ENCODE measurements around the gene ACYP1.

The ACYP1 gene

DNA sequence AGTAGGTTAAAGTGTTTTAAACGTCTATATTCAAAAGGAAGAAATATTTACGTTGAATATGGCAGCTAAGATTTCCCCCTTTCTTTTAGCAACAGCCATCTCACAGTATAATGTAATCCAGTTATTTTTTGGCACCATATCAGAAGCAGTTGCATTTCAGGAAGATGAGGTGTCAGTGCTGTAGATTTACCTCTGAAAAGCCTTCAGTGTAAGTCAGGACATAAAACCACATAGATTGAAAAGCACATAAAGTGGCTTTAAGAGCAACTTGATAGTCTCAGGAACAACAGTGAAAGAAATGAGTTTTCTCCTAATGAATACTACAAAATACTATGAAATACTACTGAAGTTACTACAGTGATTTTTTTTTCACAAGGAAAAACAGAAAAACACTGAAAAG lies 19.5 kb downstream of the ACYP1 start:
- no peak for DNase-seq
- intact Hi-C loops (cut with DNase I), result no loop called here

DNA sequence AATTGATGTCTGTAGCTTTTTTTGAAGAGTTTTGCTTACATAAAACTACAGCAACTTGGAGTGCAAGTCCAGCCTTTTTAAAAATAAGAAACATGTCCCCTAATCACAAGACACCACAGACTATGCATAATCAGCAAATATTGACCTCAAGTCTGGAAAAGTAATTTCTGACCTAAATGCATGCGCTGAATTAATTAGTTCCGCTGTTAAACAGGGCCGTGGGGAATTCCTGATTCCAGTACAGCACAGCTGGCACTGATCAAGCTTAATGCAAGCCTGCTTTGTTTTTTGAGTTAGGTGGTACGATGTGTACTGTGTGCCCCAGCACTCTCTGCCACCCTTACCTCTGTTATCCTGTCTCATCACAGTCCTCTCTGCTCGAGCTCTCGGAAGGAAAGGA lies 21.8 kb downstream of the ACYP1 start:
- intact Hi-C loops (cut with DNase I), result no loop called here
- DNase-seq, result no peak

DNA sequence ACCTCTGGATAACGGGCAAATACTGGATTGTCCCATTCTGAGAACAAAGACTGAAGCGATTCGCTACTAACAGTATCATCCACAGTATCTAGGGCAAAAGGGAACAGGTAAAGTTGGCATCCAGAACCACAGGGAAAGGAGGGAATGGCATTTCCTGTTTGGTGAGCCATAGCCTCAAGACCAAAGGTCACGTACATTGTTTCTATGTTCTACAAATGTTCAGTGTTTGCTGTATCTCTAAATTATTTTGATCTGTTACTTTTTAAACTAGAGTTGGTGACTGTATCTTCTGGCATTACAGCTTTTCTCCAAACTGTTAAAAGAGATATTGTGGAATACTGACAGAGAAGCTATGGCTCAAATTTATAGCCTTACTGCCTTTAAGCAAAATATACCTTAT lies 22.2 kb downstream of the ACYP1 start:
- intact Hi-C loops (cut with DNase I), result no loop called here

DNA sequence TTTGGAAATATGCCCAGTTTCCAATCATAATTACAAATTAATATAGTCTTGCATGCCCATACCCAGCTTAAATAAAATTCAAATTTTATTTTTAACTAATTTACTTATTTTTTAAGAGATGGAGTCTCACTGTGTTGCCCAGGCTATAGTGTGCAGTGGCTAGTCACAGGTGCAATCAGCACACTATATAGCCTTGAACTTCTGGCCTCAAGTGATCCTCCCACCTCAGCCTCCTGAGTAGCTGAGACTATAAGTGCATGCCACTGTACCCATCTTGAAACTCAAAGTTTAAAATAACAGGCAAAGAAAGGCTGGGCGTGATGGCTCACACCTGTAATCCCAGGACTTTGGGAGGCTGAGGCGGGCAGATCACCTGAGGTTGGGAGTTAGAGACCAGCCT lies 22.9 kb downstream of the ACYP1 start:
- no peak for DNase-seq
- intact Hi-C loops (cut with DNase I), result no loop called here

More for the DNA sequence above, 22.2 kb downstream of the ACYP1 start:
- no peak for DNase-seq

DNA sequence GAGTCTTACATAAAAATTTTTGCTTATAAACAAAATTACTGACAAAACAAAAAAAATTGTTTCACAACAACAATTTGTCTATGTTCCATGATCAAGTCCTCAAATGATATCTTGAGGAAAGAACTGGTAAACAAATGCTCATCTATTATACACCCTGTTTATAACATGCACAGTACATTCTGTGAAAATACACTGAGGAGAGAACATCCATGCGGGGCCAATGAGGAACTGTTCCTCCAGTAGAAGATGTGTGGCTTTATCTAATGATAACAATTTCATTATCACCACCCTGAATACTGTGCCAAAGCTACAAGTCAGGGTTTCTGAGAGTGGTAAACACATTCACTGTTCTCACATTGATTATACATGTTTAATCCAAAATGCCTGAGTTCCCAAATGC lies 23.3 kb downstream of the ACYP1 start:
- intact Hi-C loops (cut with DNase I), result no loop called here
- DNase-seq, result no peak

DNA sequence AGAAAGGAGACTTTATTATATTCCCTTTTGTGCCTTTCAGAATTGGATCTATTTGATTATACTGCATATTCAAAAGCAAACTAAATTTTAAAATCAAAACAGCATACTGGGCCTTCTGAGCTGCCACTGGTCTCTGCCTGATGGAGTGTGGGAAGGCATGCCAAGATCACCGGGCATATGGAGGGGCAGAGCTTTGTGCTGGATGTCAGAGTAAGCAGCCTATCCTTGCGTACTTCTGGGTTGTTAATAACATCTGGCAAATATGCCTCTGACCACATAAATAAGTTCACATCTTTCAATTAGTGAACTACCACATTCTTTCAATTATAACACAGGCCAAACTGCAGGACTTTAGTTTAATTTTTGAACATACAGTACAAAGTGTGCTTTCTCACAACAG lies 30.9 kb downstream of the ACYP1 start:
- DNase-seq, result no peak
- intact Hi-C loops (cut with DNase I), result no loop called here

DNA sequence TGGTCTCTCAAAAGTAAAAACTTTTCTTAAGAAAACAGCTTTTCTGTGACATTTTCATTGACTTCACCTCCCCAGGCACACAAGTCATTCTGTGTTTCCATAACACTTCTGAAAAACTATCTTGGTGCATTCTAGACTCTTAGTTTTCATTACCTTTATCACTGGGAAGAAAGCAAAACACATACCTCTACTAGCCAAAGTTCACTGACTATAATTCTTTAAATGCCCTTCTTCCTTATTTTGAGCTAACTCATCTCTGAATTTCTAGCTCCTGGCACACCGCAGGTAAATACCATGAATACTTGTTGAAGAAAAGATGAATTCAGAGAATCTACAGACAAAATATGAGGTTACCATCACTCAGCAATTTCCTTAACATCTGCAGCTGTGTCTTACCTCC lies 33.7 kb downstream of the ACYP1 start:
- DNase-seq, result no peak
- intact Hi-C loops (cut with DNase I), result no loop called here

DNA sequence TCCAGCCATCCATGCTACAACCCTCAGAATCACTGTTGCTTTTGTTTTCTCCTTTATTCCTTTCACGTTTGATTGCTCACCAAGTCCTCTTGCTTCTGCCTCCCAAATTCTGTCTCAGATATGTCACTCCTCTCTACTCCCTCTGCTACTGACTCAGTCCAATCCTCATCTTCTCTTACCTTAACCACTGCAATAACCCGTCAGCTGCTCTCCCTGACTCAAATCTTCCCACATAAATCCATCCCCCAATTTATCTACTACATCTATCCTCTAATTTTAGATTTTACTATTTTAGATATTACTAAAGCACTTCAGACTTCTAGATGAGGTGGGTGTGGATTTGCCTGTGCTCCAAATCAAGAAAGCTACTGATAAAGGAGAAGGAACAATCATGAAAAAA lies 37.9 kb downstream of the ACYP1 start:
- intact Hi-C loops (cut with DNase I), result no loop called here
- no peak for DNase-seq

DNA sequence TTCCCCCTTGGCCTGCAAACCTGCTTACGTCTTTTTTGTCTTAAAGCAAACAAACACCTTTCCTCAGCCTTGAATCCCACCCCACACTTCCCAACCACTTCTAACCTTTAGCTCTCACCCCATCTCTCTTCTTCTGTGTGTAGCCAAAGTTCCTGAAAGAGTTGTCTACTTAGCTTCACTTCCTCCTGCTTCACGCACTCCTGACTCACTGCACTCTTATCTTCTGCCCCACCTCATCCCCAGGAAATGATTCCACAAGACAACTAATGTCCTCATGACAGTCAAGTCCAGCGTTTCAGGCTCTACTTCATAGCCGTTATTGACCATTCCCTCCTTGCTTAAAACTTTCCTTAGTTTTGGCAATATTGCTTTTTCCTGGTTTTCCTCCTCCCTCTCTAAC lies 38.7 kb downstream of the ACYP1 start:
- intact Hi-C loops (cut with DNase I), result no loop called here
- DNase-seq, result no peak

DNA sequence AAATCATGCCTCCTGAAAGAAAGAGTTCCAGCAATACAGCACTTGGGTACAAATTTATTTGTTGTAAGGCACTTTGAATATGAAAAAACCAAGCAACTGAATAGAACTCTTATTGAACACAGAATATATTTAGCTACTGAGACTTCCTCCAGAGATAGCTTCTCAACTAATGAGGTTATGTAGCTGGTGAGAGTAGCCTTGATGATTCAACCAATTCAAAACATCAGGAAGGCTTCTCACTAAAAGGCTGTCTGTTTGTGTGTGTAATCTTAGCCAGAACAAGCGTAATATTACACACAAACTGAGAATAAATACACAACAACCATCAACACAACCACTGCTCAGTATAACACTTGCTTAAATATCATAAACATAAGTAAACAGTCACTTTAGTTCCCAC lies 40.7 kb downstream of the ACYP1 start:
- intact Hi-C loops (cut with DNase I), result no loop called here
- DNase-seq, result no peak

DNA sequence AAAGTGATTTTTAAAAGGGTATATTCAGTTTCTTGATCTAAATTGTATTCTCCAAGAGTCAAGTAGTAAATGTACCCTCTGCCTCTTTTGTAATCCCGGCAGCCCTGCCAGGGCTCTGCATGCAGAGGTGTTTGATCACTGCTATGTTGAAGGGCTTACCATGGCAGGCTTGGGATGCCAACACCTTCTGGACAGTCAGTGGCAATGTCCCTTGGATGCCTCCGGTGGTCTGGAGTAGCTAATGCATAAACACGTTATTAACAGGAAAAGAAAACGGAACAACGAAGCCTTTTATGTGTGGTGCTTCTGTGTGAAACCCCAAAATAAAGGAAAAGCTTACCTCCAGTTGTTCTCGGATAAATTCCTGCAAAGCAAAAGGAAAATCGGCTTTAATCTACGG lies 41.2 kb downstream of the ACYP1 start:
- intact Hi-C loops (cut with DNase I), result no loop called here
- DNase-seq, result no peak

DNA sequence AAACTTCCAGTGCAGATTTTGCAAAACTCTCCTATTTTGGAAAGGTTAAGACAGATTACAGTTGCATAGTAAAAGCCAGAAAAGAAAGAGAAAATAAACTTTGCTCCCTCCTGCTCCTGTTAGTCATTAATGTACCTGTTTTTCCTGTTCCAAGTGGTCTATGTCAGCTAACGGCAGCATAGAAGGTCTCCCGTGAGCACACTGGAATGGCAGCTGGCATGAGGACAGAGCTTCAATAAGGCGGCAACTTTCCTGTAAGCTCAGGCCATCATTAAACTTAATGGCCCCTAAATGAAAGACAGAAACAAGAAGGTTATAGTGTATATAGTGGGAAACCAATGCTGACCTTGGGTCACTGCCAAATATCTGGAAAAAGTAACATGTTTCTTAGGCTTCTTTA lies 45.1 kb downstream of the ACYP1 start:
- intact Hi-C loops (cut with DNase I), result no loop called here
- no peak for DNase-seq

DNA sequence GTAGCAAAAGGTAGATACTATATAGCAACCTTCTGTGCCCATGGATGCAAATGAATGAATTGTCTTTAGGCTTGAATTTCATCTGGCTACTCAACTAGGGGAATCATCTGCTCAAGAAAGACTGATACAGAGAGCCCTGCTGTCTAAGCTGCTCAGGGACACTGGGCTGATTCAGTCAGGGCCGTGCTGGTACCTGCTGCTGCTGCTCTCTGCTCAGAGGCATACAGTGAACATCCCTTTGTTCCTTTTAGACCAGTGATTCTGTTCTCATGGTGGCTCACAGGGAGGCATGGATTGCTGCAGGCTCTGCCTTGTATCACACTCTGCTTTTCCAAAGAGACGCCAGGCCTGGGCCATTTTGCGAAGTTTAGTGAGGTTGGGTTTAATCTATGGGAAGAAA lies 47.0 kb downstream of the ACYP1 start:
- intact Hi-C loops (cut with DNase I), result no loop called here
- DNase-seq, result peak in 4 of 10 donors; percentile 10 to 84 (median 16)

DNA sequence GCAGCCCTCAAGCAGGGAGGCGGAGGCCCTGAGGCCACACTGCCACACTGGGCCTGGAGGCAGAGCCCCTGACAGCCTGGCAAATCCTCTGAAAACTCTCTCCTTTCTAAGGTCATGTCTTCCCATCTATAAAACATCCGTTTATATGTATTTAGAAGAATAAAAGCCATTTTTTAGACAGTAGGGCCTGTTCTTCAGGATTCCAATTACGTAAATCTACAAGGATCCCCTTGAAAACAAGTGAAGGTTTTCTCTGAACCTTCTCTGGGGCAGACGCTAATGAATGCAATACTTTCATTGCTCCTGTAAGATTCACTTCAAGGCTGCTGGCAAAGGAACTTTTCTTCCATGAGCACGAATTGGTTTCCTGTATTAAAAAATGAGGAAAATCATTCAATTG lies 48.3 kb downstream of the ACYP1 start:
- no peak for DNase-seq

DNA sequence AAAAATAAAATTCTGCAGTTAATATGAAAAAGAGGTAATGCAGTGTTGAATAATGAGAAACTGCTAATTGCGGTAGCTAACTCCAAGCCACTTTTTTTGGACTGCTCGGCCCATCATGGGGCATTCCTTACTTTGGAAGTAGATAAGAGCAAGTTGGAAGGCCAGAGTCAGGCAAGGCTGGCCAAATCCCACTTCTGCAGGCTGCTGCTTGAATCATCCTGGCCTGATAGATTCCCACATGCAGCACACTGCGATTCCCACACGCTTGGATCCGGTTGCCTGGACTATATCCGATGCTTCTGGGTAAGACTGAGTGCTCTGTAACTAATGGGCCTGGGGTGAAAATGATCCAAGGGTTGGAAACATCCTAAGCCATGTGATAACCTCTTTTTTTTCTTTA lies 50.5 kb downstream of the ACYP1 start:
- intact Hi-C loops (cut with DNase I), result no loop called here
- no peak for DNase-seq

More for the DNA sequence above, 48.3 kb downstream of the ACYP1 start:
- intact Hi-C loops (cut with DNase I), result no loop called here

DNA sequence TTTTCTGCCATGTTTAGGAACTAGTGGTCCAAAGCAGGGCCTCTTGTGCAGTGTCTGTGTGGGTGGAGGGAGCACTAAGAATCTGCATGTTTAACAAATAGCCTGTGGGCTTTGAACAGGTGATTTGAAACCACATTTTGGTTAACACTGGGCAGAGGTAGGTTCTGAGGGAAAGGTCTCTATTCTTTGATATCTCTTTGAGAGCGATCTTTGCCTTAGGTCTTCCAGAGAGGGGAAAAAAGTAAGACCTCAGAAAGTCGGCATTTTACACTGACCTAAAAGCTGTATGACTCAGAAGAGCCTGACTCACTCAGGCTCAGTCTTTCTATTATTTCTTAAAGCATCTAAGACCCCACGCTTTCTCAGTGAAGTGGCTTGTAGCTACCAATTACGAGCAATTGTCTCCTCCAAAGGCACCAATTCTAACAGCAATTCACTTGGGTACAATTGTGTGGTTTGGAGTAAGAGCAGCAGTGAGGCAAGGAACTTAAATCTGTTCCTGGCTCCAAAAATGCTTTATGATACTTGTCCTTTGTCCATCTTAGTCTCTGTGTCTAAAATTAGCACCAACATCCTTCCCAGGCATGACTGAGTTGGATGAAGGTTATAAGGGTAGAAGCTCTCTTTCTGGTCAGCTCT lies 52.3 kb downstream of the ACYP1 start:
- intact Hi-C loops (cut with DNase I), result no loop called here
- no peak for DNase-seq

DNA sequence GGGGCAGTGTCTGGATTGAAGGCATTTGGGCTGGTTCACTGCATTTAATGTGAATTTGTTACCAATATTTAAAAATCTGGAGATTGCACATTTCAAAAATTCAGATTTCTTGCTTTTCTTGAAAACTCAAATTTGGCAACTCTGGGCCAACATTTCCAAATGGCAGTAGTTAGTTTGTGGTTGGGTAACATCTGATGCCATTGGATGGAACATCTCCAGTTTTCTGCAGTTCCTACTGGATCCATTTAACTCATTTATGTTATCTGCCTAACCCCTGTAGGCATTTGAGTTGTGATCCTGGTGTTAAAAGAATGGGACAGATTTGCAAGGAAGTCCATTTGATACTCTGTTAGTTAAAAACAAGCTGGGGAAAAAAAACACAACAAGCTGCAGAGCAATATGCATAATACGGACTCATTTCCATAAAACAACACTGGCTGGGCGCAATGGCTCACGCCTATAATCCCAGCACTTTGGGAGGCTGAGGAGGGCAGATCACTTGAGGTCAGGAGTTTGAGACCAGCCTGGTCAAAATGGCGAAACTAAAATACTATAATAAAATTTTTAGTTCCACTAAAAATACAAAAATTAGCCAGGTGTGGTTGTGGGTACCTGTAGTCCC lies 53.2 kb downstream of the ACYP1 start:
- DNase-seq, result no peak
- intact Hi-C loops (cut with DNase I), result no loop called here

DNA sequence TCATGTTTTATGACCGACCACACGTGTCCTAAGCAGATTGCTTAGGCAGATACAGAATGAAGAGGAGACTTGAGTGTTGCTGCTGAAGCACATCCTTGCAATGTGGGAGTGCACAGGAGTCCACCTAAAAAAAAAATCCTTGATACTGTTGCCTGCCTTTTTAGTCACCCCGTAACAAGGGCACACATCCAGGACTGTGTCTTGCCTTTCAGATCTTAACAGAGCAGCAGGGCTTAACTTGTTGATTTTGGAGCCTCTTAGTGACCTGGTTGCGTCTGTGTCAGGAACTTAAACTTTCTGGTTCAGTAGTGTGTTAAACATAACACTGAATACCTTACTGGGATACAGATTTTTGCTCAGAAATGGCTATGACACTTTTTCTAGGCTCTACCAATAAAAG lies 54.6 kb downstream of the ACYP1 start:
- intact Hi-C loops (cut with DNase I), result no loop called here
- no peak for DNase-seq

DNA sequence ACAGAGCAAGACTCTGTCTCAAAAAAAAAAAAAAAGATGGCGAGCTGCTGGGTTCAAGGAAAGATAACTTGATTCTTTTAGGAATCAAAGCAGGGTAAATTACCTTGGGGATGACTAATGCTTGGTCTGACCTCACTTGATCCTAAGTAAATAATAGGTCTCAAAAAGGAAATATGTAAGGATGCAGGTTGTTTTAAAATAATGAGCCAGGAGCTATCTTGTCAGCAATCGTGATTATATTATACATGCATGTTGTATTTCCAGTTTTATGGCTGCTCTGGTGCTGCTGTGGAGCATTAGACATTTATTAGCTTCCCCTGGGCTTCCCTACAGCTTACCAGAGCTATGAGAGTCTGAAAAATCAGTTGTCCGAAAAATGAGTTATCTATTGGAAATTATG lies 58.5 kb downstream of the ACYP1 start:
- DNase-seq, result no peak
- intact Hi-C loops (cut with DNase I), result no loop called here

DNA sequence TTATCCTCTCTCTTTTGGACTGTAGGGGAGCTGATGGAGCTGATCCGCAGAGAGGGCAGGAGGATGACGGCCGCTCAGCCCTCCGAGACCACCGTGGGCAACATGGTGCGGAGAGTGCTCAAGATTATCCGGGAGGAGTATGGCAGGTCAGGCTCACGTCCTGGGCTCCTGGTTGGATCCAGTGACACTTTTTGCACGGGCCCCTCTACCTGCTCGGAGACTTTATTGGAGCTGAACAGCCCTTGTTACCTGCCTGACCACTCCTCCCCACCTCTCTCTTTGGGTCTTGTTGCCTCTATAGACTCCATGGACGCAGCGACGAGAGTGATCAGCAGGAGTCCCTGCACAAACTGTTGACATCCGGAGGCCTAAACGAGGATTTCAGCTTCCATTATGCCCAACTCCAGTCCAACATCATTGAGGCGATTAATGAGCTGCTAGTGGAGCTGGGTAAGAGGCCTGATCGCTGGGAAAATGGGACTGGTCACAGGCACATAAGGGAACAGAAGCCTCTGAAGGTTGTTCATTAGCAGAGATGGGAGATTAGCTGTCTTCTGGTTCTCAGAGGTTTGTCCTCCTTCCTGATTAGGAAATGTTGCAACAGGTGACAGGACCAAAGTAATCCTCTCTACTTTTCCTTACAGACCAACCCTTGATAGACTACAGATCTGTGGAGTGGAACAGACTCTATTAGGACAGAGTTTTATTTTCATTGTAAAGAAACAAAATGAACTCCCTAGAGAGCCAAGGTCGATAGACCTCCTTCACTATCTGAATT lies 60.4 kb downstream of the ACYP1 start:
- intact Hi-C loops (cut with DNase I), result loop anchor here (2.0 to 5.0 kb wide), 2 partner anchors 56 to 65 kb away; partner anchors contain the start of gene ZC2HC1C
- DNase-seq, result no peak
